Cerebellar nuclear complex (tissue), 1 donor: Measurements from ENCODE around the gene E2F8.

Source experiments
- DNase-seq, 2 experiments: peaks; one replicate each; lab custom pipeline; 2025; lab: John Stamatoyannopoulos, UW

Gene E2F8

GRCh38 chr11:19187114-19187832, 53.5 kb downstream of the E2F8 start:
- no peak for DNase-seq

GRCh38 chr11:19185516-19186052, 55.2 kb downstream of the E2F8 start:
- DNase-seq = no peak

- no peak for DNase-seq
These were observed 55.7 kb downstream of the E2F8 start for GRCh38 chr11:19185036-19185435.

GRCh38 chr11:19183646-19184045, 57.1 kb downstream of the E2F8 start:
- DNase-seq = no peak

- no peak for DNase-seq
These were observed 59.0 kb downstream of the E2F8 start for GRCh38 chr11:19181531-19182261.

GRCh38 chr11:19176629-19177186, 64.0 kb downstream of the E2F8 start:
- DNase-seq = no peak
